Activated naive CD8-positive, alpha-beta T cell (primary cell): ENCODE data around the gene MAGI3.
"Not testable (repeated sequence)": the region's sequence is repeated elsewhere in the genome, so short reads cannot be mapped to it uniquely, and the experiment has no call there.

Experiments used
- H3K27ac Mint-ChIP-seq: one replicate; pipeline ENCODE4 v1.8.0; 2021; ENCODE audit warnings: mixed read lengths
- H3K27me3 Mint-ChIP-seq: one replicate; pipeline ENCODE4 v1.8.0; 2021; ENCODE audit warnings: mixed read lengths
- H3K36me3 Mint-ChIP-seq: one replicate; pipeline ENCODE4 v1.8.0; 2021; ENCODE audit warnings: mixed read lengths
- H3K4me1 Mint-ChIP-seq: one replicate; pipeline ENCODE4 v1.8.0; 2021; ENCODE audit warnings: low read depth, mixed read lengths
- H3K4me3 Mint-ChIP-seq: one replicate; pipeline ENCODE4 v1.8.0; 2021; ENCODE audit warnings: mild to moderate bottlenecking, mixed read lengths
- H3K9me3 Mint-ChIP-seq: one replicate; pipeline ENCODE4 v1.8.0; 2021; ENCODE audit warnings: low read depth, mixed read lengths

Gene MAGI3

DNA sequence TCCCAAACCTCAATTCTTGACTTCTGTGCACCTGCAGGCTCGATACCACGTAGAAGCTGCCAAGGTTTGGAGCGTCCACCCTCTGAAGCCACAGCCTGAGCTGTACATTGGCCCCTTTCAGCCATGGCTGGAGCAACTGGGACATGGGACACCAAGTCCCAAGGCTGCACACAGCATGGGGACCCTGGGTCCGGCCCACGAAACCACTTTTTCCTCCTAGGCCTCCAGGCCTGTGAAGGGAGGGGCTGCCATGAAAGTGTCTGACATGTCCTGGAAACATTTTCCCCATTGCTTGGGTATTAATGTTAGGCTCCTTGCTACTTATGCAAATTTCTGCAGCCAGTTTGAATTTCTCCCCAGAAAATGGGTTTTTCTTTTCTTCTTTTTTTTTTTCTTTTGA, 328.3 kb downstream of the MAGI3 start:
- H3K4me1 Mint-ChIP-seq, H3K4me3 Mint-ChIP-seq, H3K27me3 Mint-ChIP-seq, H3K27ac Mint-ChIP-seq: not testable (repeated sequence)
- peaks cover 13% of the 10 kb centered on the region for H3K9me3 Mint-ChIP-seq
- H3K36me3 Mint-ChIP-seq: peaks cover 32% of the 10 kb centered on the region

GRCh38 chr1:113721010-113721409, 330.7 kb downstream of the MAGI3 start:
- Mint-ChIP-seq H3K27ac (no peak overlapping the region), H3K27me3 (no peaks in the 10 kb centered on the region), H3K4me3 (no peak overlapping the region), H3K36me3 (peaks cover 40% of the 10 kb centered on the region), H3K9me3 (peaks cover 13% of the 10 kb centered on the region), H3K4me1 (no peaks in the 10 kb centered on the region)

DNA sequence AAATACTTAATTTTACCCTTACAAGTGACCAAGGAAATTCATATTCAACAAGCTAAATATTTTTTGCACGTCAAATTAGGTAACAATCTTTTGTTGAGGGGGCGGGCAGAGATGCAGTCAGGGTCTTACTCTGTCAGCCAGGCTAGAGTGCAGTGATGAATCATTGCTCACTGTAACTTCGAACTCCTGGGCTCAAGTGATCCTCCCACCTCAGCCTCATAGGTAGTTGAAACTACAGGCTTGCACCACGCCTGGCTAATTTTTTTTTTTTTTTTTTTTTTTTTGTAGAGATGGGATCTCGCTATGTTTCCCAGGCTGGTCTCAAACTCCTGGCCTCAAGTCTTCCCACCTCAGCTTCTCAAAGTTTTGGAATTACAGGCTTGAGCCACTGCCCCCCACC, 342.5 kb downstream of the MAGI3 start:
- peaks cover 5% of the 10 kb centered on the region for H3K36me3 Mint-ChIP-seq
- no peaks in the 10 kb centered on the region for H3K4me1 Mint-ChIP-seq
- H3K27me3 Mint-ChIP-seq: no peaks in the 10 kb centered on the region
- H3K4me3 Mint-ChIP-seq: no peak overlapping the region
- no peaks in the 10 kb centered on the region for H3K9me3 Mint-ChIP-seq
- H3K27ac Mint-ChIP-seq: no peak overlapping the region

DNA sequence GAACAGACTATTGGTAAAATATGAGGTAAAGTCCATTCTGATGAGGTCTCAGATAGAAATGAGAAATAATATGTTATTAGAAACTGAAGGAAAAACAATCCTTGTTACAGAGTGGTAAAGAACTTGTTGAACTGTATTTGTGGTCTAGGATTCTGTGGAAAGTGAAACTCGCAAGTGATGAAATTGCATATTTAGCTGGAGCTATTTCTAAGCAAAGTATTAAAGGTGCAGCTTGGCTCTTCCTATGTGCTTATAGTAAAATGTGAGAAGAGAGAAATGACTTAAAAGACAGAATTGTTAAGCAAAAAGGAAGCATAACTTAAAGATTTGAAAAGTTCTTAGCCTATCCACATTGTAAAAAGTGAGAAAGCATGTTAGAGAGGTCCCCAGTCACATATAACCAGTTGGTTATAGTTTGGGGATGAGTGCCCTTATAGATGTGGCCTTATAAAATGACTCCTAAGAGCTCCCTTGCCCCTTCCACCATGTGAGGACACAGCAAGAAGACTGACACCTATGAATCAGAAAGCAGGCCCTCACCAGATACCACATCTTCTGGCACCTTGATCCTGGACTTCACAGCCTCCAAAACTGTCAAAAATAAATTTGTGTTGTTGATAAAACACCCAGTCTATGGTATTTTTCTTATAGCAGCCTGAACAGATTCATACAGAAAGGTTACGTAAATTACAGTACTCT, 344.2 kb downstream of the MAGI3 start:
- H3K4me3 Mint-ChIP-seq: no peak overlapping the region
- H3K27ac Mint-ChIP-seq: no peak overlapping the region
- no peaks in the 10 kb centered on the region for H3K4me1 Mint-ChIP-seq
- H3K27me3 Mint-ChIP-seq: no peaks in the 10 kb centered on the region
- H3K9me3 Mint-ChIP-seq: no peaks in the 10 kb centered on the region
- peaks cover 5% of the 10 kb centered on the region for H3K36me3 Mint-ChIP-seq
